ENCODE measurements around the gene LRRC70.

Gene LRRC70

DNA sequence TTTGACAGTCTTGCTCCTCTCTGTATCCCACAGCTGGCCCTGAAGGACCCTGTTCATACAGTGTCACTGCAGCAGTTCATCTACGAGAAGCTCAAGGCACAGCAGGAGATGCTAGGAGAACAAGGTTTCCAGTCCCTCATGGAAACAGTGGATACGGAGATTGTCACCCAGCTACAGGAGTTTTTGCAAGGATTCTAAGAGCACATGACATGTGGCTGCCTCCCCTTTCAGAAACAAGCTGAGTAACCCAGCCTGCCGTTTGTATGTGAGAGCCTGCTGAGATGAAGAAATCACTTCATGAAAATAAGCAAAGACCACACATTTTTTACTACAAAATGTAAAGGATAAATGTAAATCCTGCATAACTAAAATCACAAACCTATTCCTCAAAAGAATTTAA is 48.5 kb downstream of the LRRC70 start:
- no peak for DNase-seq (ENCODE audit: low read depth)
- TF ChIP-seq, protein P1, sequence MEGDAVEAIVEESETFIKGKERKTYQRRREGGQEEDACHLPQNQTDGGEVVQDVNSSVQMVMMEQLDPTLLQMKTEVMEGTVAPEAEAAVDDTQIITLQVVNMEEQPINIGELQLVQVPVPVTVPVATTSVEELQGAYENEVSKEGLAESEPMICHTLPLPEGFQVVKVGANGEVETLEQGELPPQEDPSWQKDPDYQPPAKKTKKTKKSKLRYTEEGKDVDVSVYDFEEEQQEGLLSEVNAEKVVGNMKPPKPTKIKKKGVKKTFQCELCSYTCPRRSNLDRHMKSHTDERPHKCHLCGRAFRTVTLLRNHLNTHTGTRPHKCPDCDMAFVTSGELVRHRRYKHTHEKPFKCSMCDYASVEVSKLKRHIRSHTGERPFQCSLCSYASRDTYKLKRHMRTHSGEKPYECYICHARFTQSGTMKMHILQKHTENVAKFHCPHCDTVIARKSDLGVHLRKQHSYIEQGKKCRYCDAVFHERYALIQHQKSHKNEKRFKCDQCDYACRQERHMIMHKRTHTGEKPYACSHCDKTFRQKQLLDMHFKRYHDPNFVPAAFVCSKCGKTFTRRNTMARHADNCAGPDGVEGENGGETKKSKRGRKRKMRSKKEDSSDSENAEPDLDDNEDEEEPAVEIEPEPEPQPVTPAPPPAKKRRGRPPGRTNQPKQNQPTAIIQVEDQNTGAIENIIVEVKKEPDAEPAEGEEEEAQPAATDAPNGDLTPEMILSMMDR (IDR thresholded peaks at IDR 0.05; ENCODE audit: low read depth, low read length, missing control alignments) = no peak
- H3K4me3 ChIP-seq (ENCODE audit: low read depth, low read length) = no peak overlapping the region

DNA sequence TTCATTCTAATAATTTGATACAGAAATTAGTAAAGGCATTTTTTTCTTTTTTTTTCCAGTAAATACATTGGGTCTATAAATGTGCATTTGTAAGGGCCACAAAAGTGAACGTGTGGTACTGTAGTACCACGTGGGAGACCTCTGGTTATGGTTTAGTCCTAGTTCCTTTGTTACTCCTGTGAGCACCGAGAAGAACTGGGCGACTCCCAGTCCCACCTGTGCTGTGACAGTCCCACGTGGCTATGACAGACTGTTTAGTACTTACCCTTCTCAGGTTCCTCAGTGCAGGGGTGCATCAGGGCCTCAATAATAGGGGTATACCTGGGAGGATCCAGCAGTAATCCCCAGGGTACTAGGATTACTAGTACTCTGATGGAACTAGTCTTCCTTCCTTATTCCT is 49.3 kb downstream of the LRRC70 start:
- no peak for DNase-seq (ENCODE audit: low read depth)
- no peak overlapping the region for H3K4me3 ChIP-seq (ENCODE audit: low read depth, low read length)
- TF ChIP-seq, protein P1 (IDR thresholded peaks at IDR 0.05; ENCODE audit: low read depth, low read length, missing control alignments) = no peak

All from GM12864 (cell line).